Fibroblast of skin of back (primary cell): ENCODE measurements around the gene MUC5AC. TPM values are rescaled to one million over a fixed set of nuclear protein-coding genes. Genes with fewer than 3 reads are reported as not detected.
"Not testable (repeated sequence)": the region's sequence is repeated elsewhere in the genome, so short reads cannot be mapped to it uniquely, and the experiment has no call there.

Experiments
- DNase-seq: peaks from one replicate; pipeline ENCODE4 v3.0.0-alpha.2; 2013
- polyA plus RNA-seq, 2 experiments: library from polyadenylated mRNA; unstranded; fragments of 120-200 nt; gene quantifications; one replicate each; pipeline ENCODE4 v1.2.1, GENCODE V29; 2013; ENCODE audit not compliant: insufficient read length in 2 of 2

MUC5AC gene, protein sequence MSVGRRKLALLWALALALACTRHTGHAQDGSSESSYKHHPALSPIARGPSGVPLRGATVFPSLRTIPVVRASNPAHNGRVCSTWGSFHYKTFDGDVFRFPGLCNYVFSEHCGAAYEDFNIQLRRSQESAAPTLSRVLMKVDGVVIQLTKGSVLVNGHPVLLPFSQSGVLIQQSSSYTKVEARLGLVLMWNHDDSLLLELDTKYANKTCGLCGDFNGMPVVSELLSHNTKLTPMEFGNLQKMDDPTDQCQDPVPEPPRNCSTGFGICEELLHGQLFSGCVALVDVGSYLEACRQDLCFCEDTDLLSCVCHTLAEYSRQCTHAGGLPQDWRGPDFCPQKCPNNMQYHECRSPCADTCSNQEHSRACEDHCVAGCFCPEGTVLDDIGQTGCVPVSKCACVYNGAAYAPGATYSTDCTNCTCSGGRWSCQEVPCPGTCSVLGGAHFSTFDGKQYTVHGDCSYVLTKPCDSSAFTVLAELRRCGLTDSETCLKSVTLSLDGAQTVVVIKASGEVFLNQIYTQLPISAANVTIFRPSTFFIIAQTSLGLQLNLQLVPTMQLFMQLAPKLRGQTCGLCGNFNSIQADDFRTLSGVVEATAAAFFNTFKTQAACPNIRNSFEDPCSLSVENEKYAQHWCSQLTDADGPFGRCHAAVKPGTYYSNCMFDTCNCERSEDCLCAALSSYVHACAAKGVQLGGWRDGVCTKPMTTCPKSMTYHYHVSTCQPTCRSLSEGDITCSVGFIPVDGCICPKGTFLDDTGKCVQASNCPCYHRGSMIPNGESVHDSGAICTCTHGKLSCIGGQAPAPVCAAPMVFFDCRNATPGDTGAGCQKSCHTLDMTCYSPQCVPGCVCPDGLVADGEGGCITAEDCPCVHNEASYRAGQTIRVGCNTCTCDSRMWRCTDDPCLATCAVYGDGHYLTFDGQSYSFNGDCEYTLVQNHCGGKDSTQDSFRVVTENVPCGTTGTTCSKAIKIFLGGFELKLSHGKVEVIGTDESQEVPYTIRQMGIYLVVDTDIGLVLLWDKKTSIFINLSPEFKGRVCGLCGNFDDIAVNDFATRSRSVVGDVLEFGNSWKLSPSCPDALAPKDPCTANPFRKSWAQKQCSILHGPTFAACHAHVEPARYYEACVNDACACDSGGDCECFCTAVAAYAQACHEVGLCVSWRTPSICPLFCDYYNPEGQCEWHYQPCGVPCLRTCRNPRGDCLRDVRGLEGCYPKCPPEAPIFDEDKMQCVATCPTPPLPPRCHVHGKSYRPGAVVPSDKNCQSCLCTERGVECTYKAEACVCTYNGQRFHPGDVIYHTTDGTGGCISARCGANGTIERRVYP (N-terminal part only)
- polyA plus RNA-seq (2013, experiment 1 of 2; ENCODE audit: insufficient read length), result 0.01 TPM
- polyA plus RNA-seq (2013, experiment 2 of 2; ENCODE audit: insufficient read length), result 0.05 TPM

DNA sequence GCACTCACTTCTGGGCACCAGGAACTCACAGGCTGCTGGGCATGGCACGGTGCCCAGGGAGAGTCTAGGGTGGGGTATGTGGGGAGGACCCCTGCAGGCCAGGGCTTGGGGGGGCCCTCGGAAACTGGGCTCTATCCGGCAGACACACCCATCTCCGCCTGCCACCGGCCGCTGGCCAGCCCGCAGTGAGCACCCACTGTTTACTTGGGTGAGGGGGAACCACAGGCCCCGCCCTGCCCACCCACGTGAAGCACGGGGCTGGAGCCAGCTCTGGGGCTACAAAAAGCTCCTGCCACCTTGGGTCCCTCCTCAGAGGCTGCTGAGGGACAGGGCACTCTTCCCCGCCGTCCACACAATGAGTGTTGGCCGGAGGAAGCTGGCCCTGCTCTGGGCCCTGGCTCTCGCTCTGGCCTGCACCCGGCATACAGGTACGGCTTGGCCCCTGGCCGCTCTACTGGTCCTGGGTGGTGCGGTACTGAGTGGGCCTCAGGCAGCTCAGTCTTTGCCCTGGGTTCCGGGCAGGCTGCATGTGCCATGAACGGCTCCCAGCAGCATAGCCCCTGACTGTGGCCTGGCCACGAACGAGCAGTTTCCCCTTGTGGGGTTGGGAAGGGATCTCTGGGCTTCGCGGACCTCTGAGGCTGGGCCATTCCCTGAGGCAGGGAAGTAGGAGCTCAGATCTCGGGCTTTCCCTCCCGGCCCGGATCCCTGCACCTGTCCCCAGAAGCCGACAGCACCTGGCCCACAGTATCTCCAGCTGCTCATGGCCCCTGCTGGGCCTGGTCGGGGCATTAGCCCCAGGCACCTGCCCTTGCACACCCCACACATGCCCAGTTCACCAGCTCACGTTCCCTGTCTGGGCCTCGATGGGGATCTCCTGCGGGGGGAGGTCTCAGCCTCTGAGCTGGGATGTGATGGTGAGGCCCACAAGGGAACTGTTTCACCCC is at the start of gene MUC5AC:
Gene MUC5AC, plus strand, starts transcription at position 309 of the 947 bp plus-strand sequence. Its CDS starts 47 bp downstream, at position 356.
- DNase-seq, result no peak

DNA sequence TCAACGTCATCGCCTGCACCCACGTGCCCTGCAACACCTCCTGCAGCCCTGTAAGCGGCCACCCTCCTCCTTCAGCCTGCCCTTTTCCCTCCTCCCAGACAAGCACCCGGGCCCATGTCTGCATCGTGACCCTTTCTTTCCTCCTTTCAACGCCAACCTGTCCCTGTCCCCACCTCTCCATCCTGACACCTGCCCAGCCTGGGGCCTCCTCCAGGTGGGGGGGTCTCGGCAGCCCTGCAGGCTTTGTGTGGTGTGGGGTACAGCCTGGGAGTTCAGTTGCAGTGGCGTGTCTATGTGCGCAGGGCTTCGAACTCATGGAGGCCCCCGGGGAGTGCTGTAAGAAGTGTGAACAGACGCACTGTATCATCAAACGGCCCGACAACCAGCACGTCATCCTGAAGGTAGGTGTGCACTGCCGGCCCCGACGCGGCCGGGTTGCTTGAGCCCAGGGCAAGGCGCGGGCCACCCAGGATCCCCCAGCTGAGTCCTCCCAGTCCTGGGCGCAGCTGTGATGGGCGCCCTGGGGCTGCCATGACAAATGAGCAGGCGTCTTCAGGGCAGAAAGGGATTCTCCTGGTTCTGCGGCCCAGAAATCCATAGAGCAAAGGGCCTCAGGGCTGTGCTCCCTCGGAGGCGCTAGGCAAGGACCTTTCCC is 49.4 kb upstream of the MUC5AC start:
- DNase-seq, result no peak

DNA sequence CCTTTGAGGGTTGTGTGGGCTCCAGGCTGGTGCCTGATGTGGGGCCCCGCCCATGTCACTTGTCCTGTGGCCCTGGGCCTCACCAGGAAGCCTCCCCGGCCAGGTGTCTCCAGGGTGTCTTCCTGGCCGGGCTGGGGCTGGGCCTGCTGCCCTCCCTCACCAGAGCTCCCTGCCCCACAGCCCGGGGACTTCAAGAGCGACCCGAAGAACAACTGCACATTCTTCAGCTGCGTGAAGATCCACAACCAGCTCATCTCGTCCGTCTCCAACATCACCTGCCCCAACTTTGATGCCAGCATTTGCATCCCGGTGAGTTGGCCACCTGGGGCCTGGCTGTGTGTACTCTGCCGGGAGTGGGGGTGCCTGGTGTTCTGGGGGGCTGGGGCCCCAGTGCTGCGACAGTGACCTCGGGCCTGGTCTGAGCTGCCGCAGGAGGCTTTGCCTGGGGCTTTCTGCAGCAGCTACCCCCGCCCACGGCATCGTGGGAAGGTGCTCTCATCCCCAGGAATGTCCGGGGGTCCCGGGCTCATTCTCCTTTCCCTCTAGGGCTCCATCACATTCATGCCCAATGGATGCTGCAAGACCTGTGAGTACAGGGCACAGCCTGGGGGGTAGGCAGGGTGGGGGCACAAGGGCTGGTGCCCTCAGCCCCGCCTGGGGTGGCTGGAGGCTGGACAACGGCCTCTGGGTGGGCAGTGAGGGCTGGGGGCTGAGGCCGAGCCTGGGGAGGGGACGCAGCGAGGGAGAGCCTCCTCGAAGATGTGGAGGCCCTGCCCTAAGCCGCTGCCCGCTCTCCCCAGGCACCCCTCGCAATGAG is 48.4 kb upstream of the MUC5AC start:
- no peak for DNase-seq

DNA sequence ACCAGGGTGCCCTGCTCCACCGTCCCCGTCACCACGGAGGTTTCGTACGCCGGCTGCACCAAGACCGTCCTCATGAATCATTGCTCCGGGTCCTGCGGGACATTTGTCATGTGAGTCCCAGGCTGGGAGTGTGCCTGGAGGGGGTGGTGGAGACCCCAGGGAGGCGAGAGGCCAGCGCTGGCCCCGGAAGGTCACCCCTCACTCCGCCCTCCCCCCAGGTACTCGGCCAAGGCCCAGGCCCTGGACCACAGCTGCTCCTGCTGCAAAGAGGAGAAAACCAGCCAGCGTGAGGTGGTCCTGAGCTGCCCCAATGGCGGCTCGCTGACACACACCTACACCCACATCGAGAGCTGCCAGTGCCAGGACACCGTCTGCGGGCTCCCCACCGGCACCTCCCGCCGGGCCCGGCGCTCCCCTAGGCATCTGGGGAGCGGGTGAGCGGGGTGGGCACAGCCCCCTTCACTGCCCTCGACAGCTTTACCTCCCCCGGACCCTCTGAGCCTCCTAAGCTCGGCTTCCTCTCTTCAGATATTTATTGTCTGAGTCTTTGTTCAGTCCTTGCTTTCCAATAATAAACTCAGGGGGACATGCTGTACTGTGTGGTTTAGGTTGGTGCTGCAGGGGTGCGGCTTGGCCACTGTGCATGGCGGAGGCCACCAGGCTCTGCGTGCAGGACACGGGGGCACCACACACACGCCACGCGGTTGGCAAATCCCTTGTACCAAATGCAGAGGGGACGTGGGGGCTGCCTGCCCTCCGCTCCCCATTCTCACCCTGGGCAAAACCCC is 47.6 kb upstream of the MUC5AC start:
- DNase-seq, result no peak

DNA sequence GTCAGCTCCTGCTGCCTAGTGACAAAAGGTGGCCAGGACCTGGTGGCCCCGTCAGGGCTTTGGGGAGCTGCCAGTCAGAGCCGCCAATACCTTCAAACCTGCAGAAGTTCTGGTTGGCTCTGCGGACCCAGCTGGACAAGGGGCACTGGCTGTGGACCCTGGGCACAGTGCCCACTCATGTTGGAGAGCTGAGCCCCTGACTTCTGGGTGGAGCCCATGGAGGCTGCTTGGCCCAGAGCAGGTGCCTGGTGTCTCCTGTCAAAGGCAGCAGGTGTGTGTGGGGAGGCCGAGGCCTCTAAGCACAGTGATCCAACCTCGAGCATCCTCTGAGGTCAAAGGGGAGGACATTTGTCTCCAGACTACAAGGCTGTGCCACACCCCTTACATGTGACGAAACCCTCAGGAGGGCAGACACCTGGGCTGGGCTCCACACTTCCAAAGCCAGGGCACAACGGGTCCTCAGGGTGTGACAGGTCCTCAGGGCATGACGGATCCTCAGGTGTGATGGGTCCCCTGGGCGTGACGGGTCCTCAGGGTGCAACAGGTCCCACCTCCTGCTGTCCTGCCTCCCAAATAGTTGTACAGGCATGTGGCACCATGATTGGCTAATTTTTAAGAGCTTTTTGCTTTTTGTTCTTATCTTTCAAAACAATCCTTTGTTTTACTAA is 46.1 kb upstream of the MUC5AC start:
- no peak for DNase-seq

DNA sequence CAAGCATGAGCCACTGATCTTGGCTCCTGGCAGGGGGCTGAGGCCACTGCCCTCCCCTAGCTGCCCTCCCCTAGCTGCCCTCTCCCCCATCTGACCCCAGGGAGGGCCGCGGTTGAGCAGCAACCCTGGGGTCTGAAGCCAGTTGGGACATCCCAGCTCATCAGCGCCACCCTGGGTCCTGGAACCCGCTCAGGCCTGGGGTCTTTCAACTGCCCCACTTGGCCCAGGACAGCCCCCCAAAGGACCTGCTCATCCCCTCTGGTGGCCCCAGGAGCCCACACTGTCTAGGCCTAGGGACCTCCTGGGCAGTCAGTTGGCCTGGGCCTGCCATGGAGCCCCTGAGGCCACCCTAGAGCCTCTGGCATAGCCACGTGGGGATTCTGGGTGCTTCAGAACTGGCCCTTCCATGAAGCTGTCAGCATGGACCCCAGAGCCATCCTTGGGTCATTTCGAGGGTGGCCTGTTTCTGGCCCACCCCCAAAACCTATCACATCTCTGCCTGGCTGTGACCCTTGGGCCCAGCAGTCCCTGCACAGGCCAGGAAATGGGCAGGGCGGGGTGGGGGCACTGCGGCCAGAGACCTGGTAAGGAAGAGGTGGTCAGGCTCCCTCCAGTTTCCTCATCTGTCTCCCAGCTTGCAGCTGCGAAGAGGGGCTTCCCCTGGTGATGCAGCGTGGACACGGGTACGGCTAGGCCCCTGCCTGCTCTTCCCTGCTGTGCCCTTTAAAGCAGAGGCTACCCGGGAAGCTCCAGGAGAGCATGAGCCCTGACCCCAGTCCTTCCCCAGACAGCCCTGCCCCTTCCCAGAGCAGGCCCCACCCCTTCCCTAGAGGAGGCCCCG is 45.2 kb upstream of the MUC5AC start:
- no peak for DNase-seq

DNA sequence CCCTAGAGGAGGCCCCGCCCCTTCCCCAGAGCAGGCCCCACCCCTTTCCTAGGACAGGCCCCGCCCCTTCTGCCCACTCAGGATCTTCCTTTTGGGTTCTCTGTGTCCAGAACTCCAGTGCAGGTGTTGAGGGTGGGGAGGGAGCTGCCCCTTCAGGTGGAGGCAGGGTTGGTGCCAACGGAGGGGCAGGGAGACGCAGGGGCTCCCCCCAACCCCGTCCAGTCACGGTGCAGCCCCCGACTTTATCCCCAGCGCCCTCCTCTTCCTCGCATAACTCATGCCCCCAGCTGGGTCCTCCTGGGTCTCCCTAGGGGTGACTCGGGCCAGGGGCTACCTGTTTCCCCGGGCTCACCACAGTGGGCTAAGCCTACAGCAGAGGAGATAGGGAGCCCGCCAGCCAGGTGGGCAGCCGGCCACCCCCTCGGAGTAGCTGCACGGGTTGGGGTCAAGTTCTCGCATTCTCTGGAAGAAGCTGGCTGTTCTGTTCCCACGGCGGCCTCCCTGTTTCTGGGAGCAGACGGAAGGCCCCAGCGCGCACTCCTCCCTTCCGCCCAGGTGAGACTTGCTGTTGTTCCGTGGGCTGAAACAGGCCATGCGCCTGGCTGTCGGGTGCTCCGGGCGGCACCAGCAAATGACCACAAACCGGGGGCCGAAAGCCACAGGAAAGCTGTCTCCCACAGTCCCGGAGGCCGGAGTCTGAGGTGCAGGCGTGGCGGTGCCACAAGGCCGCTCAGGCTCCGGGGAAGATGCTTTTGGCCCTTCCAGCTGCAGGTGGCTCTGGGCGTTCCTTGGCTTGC is 44.1 kb upstream of the MUC5AC start:
- no peak for DNase-seq

DNA sequence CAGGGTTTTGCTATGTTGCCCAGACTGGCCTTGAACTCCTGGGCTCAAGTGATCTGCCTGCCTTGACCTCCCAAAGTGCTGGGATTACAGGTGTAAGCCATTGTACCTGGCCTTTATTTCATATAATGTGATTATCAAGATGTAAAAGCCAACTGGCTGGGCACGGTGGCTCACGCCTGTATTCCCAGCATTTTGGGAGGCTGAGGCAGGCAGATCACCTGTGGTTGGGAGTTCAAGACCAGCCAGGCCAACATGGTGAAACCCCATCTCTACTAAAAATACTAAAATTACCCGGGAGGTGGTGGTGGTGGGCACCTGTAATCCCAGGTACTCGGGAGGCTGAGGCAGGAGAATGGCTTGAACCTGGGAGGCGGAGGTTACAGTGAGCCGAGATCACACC is 42.5 kb upstream of the MUC5AC start:
- DNase-seq, result not testable (repeated sequence)

DNA sequence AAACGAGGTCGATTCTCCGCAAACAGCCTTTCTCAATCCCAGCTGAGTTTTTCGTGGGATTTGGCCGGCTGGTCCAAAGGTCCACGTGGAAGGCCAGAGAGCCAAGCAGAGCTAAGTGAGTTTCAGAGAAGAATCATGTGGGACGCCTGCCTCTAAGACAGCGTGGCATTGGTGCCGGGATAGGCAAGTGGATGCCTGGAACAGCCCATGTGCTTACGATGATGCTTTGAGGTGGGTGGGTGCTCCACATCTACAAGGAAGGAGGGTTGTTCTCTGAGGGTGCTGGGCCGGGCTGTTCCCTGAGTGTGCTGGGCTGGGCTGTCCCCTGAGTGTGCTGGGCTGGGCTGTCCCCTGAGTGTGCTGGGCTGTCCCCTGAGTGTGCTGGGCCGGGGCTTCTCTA is 41.6 kb upstream of the MUC5AC start:
- DNase-seq, result no peak

DNA sequence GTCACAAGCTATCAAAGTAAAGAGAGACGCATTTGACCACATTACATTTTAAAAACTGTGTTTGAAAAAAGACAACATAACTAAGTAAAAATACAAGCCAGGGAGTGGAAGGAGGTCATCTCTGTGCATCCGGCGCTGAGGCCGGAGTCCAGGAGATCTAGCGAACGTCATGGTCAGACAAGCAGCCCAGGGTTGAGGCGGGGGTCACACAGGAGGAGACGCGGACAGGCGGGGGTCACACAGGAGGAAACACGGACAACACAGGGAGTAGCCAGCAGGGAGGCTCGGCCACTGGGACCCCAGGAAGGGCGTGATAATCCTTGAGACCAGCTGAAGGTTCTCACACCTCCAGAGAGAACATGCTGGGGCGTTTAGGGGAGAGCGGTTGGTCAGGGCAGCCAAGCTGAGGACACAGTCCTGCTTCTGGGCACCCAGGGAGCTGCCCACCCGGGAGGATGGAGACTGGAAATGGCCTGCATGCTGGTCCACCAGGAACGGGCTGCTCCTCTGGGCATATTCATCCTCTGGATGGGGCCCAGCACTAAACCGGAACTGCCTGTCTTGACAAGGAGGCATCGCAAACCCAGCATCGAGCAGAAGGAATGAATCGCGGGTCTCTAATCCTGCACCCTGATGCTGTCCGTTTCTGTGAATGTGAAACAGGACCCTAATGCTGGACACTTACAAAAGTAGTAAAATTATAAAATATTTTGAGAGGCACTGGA is 40.9 kb upstream of the MUC5AC start:
- DNase-seq, result no peak

DNA sequence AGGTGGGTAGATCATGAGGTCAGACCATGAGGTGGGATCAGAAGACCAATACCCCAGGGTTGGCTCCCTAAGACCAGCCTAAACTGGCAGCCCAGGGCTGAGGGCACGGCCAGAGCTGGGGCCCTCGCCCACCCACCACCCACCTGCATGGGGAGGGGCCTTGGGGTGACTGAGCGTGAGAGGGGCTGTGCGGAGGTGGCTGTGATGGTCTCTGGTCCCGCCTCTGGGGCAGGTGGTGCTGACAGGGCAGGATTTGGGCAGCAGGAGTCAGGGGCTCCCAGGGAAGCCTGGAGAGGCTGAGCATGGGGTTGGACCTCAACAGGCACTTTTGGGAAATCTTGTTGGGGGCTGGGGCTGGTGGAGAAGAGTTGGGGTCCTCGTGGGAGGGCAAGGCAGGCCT is 39.8 kb upstream of the MUC5AC start:
- DNase-seq, result no peak

DNA sequence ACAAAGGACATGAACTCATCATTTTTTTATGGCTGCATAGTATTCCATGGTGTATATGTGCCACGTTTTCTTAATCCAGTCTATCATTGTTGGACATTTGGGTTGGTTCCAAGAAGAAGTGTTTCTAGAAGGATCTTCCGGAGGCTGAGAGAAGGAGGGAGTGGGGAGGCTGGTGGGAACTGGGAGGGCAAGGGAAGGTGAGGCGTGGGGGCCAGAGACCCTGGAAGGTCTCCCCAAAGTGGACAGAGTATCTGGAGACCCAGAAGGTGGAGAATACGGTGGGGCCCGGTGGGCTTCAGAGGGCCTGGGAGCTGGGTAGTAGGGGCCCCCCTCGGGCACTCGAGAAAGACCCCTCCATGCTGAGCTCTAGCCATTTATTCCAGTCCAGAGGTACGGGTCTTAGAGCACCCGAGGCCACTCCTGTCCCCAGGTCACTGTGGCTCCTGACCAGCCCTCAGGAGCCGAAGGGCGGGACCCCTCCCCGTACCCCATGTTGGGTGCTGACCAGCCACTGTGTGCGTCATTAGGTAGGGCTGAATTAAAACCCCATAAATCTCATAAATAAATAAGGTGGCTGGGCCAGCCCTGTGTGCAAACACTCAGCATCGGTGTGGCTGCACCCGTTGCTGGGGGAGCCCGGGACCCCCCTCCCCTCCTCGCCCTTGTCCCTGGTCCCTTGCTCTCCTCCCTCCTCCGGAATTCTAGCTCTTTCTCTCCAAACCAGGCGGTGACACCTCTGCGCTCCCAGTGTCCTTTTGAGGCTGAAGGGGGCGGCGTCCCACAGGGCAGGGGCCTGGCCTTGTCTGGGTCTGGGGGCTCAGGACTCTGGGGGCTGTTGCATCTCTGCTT is 38.8 kb upstream of the MUC5AC start:
- DNase-seq, result no peak

DNA sequence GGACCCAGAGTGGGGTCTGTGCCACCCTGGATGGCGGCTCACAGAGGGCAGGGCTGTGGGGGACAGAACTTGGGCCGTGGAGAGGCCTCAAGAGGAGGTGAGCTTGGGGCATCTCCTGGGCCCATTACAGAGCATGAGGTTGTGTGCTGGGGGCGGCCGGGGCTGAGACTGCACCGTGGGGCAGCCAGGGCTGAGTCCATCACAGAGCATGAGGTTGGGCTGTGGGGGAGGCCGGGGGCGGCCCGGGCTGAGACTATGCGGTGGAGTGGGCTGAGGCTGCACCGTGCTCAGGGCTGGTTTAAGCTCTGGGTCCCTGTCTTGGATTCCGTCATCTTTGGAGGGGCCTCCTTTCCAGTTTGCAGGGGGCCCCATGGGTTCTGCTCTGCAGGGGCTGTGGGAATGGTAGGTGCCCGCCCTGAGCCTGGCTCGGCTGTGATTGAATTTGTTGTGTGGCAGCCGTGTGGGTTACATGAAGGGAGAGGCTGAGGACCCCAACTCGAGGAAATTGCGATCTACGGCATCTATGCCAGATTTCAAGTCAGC is 38.1 kb upstream of the MUC5AC start:
- no peak for DNase-seq

DNA sequence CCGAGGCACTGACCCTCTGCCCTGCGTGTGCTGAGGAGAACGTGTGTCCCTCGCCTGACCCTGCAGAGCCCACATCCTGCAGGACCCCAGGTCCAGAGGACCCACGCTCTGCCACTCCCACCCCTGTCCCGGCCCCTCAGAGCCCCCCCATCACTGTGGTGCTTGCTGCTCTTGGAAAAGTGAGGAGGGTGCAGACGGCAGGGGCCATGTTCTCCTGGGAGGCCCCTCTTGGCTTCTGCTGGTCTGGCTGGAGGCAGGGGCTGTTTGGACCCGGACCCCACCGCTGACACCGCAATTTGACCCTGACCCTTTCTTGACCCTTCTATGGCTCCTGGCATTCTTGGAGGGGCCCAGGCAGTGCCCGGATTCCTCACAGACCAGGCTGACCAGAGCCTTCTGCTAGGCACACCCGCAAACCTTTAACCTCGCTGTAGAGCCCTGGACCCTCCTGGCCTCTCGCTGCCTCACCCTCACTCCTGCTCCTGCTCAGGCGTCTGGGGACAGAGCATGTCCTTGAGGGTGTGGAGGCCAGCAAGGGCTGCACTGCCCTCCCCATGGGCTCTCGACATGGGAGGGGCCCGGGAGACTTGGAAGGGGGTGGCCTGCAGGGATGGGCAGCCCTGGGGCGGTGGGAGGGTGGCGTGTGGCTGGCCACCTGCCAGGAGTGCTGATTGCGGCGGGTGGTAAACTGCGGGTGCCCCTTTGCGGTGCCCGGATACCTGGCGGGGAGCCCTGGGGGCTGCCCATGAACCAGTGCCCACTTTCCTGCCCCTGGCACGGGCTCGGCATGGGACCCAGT is 37.0 kb upstream of the MUC5AC start:
- no peak for DNase-seq
